GM19397 (cell line): ENCODE measurements around the gene MAP3K14.
"Not testable (repeated sequence)": the region's sequence is repeated elsewhere in the genome, so short reads cannot be mapped to it uniquely, and the experiment has no call there.

Source experiments
- ATAC-seq: cut with Tn5 transposase; IDR thresholded peaks from one replicate; pipeline ENCODE4 v1.9.1; 2021; ENCODE audit warnings: mild to moderate bottlenecking, moderate library complexity; ENCODE audit not compliant: unreplicated experiment

MAP3K14 gene

DNA sequence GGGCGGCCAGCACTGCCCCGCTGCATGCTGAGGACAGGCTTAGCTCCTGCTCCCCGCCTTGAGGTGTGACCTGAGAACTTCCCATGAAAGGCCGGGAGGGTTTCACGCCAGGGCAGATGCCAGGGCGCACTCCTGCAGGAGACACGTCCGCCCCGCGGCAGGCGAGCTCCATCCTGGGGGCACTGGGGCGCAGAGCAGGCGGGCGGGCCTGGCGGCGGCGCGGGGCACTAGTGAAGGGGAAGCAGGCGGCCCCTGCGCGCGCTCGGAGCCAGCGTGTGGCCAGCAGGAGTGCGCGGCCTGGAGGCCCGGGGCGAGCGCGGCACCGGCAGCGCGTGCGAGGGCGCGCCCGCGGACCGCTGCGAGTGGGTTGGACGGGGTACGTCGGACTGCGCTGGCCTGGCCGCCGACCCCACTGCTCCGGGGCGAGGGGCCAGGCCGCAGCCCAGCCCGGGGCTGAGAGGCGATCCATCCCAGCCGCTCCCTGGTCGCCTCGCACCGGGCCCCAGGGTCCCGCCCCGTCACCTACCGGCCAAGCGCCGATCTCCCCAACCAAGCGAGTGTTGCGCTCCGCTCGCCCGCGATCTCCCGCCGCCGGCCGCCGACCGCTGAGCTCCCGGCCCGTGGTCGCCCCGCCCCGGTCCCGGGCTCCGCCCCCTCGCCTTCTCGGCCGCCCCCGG lies at the start of gene MAP3K14:
MAP3K14 (minus strand) TSS at position 587 of the 677 bp plus-strand sequence. CDS start 26,275 bp downstream, outside the sequence.
- peak; percentile 32 for ATAC-seq

DNA sequence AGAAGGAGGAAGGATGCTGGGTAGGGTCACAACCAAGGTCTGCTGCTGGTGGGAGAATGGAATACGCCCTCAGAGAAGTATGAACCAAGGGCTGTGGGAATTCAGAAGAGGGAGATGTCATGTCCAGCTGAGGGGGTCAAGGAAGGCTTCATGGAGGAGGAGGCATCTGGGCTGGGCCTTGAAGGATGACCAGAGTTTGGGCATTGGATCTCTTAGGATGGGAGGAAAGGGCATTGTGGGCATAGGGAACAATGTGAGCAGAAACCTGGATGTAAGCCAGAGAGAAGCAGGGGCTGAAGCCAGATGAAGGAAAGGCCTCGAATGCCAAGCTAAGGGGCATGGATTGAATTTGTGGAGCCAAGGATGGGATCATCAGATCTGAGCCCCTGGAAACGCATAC lies 49.2 kb upstream of the MAP3K14 start:
- ATAC-seq: no peak

DNA sequence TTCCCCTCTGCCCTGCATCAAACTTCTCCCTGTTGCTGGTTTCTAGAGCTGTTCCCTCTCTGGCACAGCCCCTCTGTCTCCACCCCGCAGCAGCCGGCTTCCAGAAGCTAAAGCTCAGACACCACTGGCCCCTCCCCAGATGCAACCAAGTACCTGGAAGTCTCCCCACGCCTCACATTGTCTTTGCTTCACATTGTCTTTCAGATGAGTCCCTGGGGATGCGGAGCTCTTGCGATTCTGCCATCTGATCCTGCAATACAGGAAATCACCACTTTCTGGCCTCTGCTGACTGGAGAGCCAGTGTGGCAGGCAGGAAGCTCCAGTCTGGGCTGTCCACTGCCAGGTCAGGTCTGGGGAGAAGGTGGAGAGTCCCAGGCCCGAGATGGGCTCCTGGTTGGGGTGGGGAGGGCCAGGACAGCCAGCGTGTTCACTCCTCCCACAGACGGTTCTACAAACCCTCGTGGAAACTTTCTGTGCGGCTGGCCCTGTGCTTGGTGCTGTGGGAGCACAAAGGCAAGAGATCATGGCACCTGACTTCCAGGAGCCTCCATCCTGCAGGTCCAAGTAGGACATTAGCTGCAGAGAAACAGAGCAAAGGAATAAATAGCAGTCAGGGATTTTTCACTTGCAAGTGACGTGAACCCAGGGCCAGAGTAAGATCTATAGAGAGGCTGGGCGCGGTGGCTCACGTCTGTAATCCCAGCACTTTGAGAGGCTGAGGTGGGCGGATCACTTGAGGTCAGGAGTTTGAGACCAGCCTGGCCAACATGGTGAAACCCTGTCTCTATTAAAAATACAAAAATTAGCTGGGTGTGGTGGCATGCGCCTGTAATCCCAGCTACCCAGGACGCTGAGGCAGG lies 47.9 kb upstream of the MAP3K14 start:
- no peak for ATAC-seq

DNA sequence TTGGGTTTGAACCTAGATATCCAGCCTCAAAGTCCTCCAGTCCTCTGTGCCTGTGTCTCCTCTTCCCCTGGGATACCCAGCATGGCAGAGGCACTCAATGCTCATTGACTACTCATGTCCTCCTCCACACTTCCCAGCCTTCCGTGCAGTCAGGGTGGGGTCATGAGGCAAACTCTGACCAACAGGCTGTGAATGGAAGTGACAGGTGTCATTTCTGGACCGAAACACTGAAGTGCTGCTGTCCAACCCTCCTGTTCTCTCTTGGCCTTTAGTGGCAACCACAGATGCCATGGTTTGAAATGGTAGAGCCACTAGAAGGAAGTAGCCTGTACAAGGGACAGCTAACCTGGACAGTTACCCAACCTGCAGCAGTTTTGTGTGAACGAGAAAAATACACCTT lies 46.7 kb upstream of the MAP3K14 start:
- ATAC-seq: no peak

DNA sequence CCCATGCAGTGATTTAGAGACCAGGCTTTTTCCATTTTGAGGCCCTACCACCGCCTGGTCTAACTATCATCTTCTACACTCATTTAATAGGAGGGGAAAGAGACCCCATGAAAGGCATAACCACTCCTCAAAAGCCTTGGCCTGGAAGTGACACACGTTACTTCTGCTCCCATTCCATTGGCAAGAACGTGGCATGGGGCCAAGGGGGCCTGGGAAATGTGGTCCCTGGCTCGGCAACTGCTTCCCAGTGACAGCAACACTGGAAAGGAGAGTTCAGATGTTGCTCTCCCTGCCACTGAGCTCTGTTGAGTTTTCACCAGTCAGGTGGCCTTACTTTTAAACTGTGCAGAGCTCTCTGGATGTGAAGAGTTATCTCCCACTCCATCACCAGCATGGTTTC lies 45.2 kb upstream of the MAP3K14 start:
- ATAC-seq: no peak

DNA sequence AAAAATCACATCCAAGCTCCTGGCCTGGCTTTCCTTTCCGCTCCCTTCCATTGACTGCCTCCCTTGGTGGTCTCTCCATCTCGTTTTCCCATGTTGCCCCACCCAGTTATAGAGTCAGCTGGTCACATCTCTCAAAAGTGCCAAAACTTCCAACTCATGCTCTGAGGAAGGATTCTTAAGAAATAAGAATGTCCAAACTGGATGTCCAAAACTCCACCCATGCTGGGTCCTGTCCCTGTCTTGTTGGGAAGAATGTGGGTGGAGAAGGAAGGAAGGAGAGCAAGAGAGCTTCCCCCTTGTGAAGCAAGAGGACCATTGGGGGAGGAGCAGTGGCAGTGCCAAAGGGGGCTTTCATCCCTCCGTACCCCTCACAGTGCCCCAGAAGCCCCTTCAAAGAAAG lies 44.6 kb upstream of the MAP3K14 start:
- ATAC-seq: no peak

DNA sequence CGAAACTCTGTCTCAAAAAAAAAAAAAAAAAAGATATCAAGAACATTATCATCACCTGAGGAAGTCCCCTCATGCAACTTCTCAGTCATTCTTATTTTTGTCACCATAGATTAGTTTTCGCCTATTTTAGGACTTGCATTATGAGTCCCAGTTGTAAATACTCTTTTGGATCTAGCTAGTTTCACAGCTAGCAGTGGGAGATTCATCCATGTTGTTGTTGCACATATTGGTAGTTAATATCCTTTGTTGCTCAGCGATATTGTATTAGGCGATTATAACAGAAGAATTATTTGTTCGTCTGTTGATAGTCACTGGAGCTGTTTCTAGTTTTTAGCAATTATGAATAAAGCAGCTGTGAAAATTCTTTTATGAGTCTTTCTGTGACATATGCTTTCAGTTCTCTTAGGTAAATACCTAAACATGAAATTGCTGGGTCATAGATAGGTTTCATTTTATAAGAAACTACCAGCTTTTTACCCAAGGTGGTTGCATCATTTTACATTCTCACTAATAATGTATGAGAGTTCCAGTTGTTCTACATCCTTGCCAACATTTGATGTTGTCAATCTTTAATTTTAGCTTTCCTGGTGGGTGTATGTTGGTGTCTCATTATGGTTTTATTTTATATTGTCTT lies 40.7 kb upstream of the MAP3K14 start:
- no peak for ATAC-seq

DNA sequence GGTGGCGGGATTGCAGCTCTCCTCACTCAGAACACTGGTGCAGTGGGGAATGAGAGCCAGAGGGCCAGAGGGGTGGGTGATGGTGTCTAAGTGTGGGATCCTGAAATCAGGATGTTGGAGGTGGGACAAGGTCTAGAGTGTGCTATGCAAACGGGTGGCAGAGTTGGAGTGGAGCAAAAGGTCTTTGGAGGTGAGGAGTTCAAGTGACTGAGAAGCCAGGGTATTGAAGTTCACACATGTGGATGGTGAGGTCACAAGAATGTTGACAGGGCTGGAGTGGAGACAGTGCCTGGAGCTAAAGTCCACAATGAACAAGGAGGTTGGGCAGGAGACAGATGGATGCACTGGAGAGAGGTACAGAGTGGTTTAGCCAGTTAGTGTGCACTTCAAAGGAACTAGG lies 38.3 kb upstream of the MAP3K14 start:
- no peak for ATAC-seq

DNA sequence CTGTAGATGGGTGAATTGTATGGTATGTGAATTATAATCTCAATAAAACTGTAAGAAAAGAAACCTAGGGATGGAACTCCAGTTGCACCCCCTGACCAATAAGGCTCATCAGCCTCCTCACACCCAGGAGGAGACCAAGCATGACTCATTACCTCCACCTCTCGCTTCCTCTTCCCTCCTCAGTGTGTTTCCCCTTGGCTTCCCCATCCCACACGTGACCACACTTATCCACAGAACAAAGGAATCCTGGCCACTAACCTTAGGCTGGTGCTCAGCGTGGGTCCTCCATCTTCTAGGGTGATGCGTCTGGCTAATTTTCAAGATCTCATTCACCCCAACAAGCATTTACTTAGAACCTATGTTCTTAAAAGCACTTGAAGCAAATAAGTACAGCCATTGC lies 36.2 kb upstream of the MAP3K14 start:
- ATAC-seq: no peak

DNA sequence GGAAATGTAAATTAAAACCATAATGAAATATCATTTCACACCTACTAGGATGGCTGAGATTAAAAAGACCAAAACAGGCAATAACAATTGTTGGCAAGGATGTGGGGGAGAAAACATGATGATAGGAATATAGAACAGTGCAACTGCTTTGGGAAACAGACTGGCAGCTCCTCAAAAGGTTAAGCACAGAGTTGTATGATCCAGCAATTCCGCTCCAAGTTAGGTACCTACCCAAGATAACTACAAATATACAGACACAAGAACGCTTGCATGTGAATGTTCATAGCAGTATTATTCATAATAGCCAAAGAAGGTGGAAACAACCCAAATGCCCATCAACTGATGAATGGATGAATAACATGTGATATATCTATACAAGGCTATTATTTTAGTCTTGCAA lies 35.0 kb upstream of the MAP3K14 start:
- ATAC-seq: no peak

DNA sequence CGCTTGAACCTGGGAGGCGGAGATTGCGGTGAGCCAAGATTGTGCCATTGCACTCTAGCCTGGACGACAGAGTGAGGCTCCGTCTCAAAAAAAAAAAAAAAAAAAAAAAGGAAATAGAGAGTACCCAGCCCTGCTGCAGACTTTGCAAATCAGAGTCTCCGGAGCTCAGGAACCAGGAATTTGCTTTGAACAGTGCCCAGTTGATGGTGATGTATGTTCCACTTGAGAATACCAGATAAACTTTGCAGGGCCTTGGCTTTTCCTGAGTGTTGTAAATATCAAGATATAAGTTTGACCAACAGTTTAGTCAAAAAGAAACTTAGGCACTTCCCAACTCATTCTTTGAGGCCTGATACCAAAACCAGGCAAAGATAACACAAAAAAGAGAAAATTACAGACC lies 30.6 kb upstream of the MAP3K14 start:
- ATAC-seq: no peak

DNA sequence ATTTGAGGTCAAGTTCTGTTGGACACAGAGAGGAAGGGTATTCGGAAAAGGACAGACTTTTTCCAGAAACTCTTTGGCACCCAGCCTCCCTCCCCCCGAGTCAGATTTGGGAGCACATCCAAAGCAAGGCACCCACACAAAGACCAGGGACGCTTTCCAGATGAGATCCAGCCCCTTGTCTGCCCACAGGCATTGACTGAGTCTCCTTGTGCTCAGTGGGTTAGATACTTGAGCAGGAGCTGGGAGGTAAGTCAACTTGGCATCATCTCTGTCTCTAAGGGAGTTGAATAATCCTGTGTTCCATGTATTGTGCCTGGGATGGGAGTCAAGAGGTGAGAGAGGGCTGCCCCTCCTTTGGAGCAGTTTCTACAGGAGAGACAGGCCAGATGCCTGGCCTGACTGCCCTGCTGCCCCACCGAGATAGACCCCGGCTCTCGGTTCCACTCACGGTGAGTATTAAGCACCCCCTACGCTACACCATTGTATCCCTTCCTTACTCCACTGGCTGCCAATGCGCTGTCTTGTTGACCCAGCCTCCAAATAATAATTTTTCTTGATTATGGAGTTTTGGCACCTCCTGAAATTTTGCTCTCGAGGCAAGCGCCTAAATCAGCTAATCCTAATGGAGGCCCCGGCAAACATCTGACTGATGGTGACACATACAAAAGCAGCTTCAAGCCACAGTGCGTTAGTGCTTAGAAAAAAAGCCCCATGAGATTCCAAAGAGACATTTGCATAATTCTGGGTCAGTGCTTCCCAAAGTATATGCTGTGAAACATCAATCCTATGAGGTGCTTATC lies 29.6 kb upstream of the MAP3K14 start:
- ATAC-seq: no peak

DNA sequence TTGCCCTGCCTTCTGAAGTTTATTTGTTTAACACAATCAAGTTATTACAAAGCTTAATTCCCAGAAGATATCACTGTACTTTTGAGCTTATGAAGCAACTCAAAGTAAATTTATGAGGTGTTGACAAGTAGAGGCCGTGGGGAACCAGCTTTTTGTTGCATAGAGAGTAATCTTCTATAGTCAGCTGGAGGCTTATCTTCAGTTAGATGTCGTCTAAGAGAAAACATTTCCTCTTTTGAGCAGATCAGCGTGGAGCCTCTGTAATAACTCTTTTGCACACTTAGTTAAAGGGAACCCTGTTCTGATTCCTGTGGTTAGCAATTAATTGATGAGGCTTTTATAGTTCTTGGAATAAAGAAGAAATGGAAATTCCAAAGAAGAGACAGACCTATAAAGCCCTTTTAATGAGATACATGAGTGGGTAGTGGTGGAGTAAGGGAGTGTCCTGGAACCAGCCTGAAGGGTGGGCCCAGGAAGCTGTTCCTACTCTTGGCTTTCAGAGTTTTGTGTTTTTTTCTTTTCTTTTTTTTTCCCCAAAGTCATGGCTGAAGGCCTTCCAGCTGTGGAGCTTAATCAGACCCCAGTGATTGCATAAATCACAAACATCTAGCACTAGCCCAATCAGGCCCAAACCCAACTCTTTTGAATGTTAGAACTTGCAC lies 28.9 kb upstream of the MAP3K14 start:
- ATAC-seq: no peak

DNA sequence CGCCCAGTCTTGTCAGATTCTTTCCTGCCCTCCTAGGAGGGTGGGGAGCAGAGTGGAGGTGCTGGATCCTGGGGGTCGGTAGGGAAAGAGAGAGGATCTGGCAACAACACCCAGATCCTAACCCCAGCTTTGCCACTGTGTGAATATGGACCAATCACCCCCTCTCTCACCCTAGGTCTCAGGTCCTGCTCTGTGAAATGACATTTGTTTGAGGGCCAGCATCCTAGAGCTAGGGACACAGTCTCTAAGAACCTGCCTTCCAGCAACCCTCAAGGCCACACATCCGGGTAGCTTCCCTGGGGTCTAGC lies 28.4 kb upstream of the MAP3K14 start:
- ATAC-seq: no peak

DNA sequence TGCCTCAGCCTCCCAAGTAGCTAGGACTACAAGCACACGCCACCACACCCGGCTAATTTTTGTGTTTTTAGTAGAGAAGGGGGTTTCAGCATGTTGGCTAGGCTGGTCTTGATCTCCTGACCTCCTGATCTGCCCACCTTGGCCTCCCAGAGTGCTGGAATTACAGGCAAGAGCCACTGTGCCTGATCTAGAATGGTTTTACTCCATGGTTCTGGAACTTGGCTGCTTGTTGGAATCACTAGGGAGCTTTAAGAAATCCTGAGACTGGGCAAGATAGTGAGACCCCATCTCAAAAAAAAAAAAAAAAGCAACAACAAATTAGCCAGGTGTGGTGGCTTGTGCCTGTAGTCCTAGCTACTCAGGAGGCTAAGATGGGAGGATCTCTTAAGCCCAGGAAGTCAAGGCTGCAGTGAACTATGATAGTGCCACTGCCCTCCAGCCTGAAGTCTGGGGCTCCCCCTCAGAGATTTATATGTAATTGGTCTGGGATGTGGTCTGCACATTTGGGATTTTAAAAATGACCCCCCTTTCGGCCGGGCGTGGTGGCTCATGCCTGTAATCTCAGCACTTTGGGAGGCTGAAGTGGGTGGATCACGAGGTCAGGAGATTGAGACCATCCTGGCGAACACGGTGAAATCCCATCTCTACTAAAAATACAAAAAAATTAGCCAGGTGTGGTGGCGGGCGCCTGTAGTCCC lies 27.3 kb upstream of the MAP3K14 start:
- ATAC-seq: not testable (repeated sequence)

DNA sequence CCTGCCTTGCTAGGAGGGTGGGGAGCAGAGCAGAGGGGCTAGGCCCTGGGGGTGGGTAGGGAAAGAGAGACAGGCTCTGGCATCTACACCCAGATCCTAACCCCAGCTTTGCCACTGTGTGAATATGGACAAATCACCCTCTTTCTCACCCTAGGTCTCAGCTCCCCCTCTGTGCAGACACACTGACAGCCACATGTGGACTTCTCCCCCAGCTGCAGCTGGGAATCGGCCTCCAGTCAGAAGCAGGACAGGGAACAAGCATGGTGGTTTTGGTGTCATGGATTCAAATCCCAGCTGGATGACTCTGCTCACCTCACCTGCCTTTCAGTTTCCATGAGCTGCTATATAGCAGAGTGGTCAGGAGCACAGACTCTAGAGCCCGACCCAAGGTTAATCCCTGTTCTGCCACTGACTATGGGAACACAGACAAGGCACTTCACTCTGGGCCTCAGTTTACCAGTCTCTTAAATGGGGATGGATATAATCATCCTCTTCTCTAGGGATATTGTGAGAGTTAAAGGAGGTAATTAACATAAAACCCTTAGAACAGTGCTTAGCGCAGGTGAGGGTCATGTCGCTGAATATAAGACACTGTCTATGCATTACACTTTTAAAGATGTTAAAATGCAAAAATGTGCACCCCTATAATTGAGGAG lies 26.2 kb upstream of the MAP3K14 start:
- no peak for ATAC-seq

DNA sequence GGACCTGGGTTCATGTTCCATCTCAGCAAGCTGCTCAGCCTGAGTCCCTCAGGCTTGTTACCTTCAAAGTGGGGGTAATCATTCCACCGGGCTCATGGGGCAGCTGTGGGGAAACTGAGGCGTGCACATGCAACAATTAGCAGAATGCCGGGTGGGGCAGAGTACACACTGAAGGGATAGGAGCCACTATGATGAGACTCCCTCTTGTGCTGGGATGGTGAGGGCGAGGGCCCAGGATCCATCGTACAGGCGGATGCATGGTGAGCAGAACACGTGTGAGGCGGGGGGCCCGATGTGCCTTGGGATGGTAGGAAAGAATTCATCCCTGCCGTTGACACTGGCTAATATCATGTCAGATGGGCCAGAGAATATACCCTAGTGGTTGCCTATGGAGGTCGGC lies 25.5 kb upstream of the MAP3K14 start:
- no peak for ATAC-seq

DNA sequence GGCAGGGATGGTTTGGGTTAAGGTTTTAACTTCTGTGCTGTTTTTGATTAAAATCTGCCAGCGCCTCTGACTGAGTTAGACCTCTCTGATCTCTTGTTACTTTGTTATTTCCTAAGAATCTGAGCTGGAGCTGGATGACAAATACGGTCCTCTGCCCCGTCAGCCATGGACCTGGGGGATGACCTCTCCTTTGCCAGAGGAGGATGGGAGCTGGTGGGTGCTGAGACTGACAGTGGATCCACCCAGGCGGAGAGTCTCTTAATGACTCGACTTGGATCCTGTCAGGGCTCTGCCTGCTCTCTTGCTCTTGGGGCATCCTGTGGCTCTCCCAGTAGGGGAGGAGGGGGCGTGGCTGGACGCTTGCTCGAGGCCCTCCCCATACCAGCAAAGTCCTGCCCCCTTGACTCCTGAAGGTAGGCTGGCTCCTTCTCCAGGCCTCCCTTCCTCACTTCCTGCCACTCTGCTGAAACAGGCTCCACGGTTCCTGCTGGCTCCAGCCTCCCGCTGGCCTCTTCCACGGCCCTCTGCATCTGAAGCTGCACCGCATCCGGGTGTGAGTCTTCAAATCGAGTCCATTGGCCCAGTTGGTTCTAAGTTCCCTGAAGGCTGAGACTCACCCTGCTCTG lies 24.8 kb upstream of the MAP3K14 start:
- no peak for ATAC-seq
